ENCODE measurements around the gene DEPDC1. TPM values are rescaled to one million over a fixed set of nuclear protein-coding genes. Genes with fewer than 3 reads are reported as not detected.
"Not testable (repeated sequence)": the region's sequence is repeated elsewhere in the genome, so short reads cannot be mapped to it uniquely, and the experiment has no call there.

The DEPDC1 gene
- total RNA-seq, 1 donor: 36.1 TPM

- TF ChIP-seq, protein P1, sequence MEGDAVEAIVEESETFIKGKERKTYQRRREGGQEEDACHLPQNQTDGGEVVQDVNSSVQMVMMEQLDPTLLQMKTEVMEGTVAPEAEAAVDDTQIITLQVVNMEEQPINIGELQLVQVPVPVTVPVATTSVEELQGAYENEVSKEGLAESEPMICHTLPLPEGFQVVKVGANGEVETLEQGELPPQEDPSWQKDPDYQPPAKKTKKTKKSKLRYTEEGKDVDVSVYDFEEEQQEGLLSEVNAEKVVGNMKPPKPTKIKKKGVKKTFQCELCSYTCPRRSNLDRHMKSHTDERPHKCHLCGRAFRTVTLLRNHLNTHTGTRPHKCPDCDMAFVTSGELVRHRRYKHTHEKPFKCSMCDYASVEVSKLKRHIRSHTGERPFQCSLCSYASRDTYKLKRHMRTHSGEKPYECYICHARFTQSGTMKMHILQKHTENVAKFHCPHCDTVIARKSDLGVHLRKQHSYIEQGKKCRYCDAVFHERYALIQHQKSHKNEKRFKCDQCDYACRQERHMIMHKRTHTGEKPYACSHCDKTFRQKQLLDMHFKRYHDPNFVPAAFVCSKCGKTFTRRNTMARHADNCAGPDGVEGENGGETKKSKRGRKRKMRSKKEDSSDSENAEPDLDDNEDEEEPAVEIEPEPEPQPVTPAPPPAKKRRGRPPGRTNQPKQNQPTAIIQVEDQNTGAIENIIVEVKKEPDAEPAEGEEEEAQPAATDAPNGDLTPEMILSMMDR (IDR thresholded peaks at IDR 0.05; ENCODE audit: insufficient read depth, low read length): no peak
- H3K4me3 ChIP-seq (ENCODE audit: low read depth, low read length): no peak overlapping the region
- no peak for DNase-seq (ENCODE audit: low read depth)
Observed at GRCh38 chr1:68478662-68479061, 18.2 kb downstream of the DEPDC1 start.

DNA sequence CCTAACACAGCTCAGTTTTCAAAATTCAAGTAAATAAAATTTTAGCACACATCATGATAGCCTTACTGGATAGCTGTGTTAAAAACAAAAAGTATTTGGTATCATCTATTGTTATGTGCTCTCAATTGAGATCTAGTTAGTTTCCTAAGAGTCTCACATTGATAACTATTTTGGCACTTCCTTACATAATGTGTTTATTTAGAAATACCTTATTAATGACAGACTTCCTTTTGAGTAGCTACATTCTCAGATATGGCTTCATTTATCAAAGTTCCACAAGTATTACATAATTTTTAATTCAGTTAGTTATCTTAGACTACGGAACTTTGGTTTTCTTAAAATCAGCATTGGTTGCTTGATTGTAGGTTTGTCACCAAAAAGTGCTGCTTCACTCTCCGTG lies 20.3 kb downstream of the DEPDC1 start:
- not testable (repeated sequence) for DNase-seq (ENCODE audit: low read depth); H3K4me3 ChIP-seq (ENCODE audit: low read depth, low read length)

DNA sequence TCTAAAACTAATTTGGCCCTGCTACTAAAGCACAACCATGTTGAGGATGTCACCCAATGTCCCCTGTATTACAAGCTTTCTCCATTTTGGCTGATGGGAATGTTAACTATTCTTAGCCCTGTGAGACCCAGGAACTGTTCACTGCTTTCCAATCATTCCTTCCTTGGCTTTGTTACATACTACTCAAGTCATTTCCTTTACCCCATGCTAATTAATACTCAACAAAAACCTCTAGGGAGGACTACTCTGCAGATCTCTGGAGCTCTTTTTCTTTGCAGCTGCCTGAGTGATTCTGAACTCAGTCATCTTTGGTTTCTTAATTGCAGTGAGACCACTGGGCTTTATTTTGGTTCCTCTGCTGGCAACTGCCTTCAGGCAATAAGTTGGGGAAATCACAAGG lies 23.8 kb downstream of the DEPDC1 start:
- TF ChIP-seq, protein P1 (IDR thresholded peaks at IDR 0.05; ENCODE audit: insufficient read depth, low read length): no peak
- no peak overlapping the region for H3K4me3 ChIP-seq (ENCODE audit: low read depth, low read length)
- no peak for DNase-seq (ENCODE audit: low read depth)

DNA sequence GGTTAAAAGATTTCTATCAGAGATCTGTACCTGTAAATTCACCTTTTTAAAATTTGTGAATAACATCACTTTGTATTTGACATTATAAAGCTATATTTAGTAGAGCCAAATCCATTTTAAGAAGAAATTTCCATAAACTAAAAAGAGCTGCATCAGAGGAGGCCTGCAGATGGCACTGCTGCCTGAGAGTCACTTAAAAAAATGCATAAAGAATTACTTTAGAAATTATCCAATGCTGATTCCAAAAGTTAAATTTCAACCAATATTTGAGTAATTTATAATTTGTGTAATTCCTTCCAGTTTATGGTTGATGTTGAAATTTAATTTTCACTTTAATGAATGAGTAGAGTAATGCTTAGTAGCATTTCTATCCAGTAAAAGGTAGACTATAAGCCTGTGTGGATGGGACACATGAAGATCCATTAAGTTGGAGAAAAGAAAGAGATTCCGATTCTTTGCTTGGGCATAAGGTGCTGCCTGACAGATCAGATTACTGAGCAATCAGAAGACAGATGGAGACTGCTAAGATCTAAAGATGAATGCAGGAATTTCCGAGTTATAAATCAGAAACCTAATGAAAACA lies 26.4 kb downstream of the DEPDC1 start:
- H3K4me3 ChIP-seq (ENCODE audit: low read depth, low read length): no peak overlapping the region
- TF ChIP-seq, protein P1 (IDR thresholded peaks at IDR 0.05; ENCODE audit: insufficient read depth, low read length): peak; percentile 79
- DNase-seq (ENCODE audit: low read depth): peak; percentile 52

- DNase-seq (ENCODE audit: low read depth): no peak
- H3K4me3 ChIP-seq (ENCODE audit: low read depth, low read length): no peak overlapping the region
- TF ChIP-seq, protein P1 (IDR thresholded peaks at IDR 0.05; ENCODE audit: insufficient read depth, low read length): no peak
Observed at GRCh38 chr1:68464891-68465290, 32.0 kb downstream of the DEPDC1 start.

DNA sequence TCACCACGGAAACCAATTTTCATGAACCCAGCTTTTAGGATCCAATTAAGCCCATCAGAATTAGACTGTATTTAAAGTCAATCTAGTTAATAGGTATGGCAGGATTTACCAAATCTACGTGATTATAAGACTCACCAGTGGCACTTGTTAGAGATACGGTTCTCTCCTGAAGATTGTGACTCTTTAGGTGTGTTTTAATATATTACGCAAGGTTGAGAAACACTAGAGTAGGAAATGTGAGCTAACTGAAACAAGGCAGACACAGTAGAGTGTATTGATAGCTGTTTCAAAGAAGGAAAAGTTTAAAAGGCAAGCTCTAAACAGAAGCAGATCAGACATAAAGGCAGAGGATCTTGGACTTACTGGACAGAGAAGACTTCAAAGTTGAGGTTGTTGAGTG lies 35.9 kb downstream of the DEPDC1 start:
- TF ChIP-seq, protein P1 (IDR thresholded peaks at IDR 0.05; ENCODE audit: insufficient read depth, low read length): no peak
- DNase-seq (ENCODE audit: low read depth): no peak

DNA sequence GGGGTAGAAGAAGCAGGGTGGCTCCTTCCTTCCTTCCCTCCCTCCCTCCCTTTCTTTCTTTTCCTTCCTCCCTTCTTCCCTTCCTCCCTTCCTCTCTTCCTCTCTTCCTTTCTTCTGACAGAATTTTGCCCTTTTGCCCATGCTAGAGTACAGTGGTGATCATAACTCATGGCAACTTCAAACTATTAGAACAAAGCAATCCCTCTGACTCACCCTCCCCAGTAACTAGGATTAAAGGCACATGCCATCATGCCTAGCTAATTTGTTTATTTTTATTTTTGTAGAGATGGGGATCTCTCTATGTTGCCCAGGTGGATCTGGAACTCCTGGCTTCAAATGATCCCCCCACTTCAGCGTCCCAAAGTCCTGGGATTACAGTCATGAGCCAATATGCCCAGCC lies 37.1 kb downstream of the DEPDC1 start:
- TF ChIP-seq, protein P1 (IDR thresholded peaks at IDR 0.05; ENCODE audit: insufficient read depth, low read length): no peak
- DNase-seq (ENCODE audit: low read depth): peak; percentile 14
- H3K4me3 ChIP-seq (ENCODE audit: low read depth, low read length): no peak overlapping the region

More for the DNA sequence above, 35.9 kb downstream of the DEPDC1 start:
- H3K4me3 ChIP-seq (ENCODE audit: low read depth, low read length): no peak overlapping the region
